Parathyroid adenoma (tissue), 2 donors: ENCODE data around the gene SEC16A.

Experiments
- H2AFZ ChIP-seq: fragments of 300-600 bp; sonication (generic); one replicate; pipeline ENCODE4 v1.7.0; 2017; ENCODE audit warnings: antibody characterized with exemption, mild to moderate bottlenecking
- H3K27ac ChIP-seq: fragments of 300-600 bp; sonication (generic); one replicate; pipeline ENCODE4 v1.7.0; 2017
- H3K27me3 ChIP-seq: fragments of 300-600 bp; sonication (generic); one replicate; pipeline ENCODE4 v1.7.0; 2017; ENCODE audit warnings: low read length; ENCODE audit not compliant: control insufficient read depth, insufficient read depth
- H3K36me3 ChIP-seq: fragments of 300-600 bp; sonication (generic); one replicate; pipeline ENCODE4 v1.7.0; 2017; ENCODE audit warnings: low read length; ENCODE audit not compliant: control insufficient read depth, insufficient read depth
- H3K4me1 ChIP-seq: fragments of 300-600 bp; sonication (generic); one replicate; pipeline ENCODE4 v1.7.0; 2017; ENCODE audit warnings: control low read depth
- H3K4me2 ChIP-seq: fragments of 300-600 bp; sonication (generic); one replicate; pipeline ENCODE4 v1.7.0; 2017; ENCODE audit warnings: low read length
- H3K4me3 ChIP-seq: fragments of 300-600 bp; sonication (generic); one replicate; pipeline ENCODE4 v1.7.0; 2017; ENCODE audit warnings: low read depth, low read length
- H3K79me2 ChIP-seq: fragments of 300-600 bp; sonication (generic); one replicate; pipeline ENCODE4 v1.7.0; 2017; ENCODE audit warnings: control low read depth
- H3K9ac ChIP-seq: fragments of 300-600 bp; sonication (generic); one replicate; pipeline ENCODE4 v1.7.0; 2017; ENCODE audit warnings: mild to moderate bottlenecking
- H3K9me3 ChIP-seq: fragments of 300-600 bp; sonication (generic); one replicate; pipeline ENCODE4 v1.7.0; 2017; ENCODE audit warnings: low read length; ENCODE audit not compliant: control insufficient read depth
- TF ChIP-seq, protein P1 (sequence below): fragments of 300-600 bp; sonication (generic); IDR thresholded peaks from one replicate; pipeline ENCODE4 v1.7.0; 2017; ENCODE audit warnings: antibody characterized with exemption, mild to moderate bottlenecking
- donor health status: primary hyperparathyroidism.

Gene SEC16A

DNA sequence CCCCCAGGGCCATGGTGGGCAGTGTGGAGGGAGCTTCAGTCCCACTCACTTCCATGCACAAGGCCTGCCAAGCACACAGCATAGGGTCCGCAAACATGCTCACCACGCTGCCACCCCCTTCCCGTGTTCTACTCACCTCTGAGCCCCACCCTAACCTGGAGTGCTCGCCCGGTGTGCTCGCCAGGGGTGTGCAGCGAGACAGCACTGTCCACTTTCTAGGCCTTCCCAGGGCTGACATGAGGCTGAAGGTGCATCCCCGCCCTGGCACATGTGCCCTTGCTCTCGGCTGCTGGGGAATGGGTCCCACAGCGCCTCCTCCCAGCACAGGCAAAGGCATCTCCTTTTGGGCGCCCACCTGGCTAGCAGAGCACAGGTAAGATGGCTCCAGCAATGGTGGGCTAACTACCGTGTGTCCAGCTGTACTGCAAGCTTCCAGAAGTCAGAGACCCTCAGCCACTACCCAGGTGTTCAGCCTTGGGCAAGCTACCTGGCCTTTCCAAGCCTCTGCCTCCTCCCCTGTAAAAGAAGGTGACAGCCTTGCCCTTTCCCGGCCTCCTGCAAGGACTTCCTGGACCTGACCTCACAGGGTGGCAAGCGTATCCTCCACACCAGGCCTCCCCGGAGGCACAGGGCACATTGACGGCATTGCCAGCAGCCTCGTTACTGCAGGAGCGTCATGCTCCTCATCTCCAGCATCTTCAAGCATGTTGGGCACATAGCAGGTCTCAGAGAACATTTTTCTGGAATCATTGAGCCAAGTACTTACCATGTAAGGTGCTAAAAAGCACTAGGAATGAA, 4.2 kb upstream of the SEC16A start:
- Histone ChIP-seq H3K79me2 (no peaks in the 10 kb centered on the region), H3K36me3 (no peaks in the 10 kb centered on the region), H3K4me3 (no peak overlapping the region), H3K4me1 (no peaks in the 10 kb centered on the region), H3K27me3 (no peaks in the 10 kb centered on the region), H3K4me2 (no peak overlapping the region), H3K9ac (no peak overlapping the region), H3K9me3 (no peaks in the 10 kb centered on the region), H3K27ac (no peak overlapping the region), H2AFZ (no peak overlapping the region)
- TF ChIP-seq, protein P1, sequence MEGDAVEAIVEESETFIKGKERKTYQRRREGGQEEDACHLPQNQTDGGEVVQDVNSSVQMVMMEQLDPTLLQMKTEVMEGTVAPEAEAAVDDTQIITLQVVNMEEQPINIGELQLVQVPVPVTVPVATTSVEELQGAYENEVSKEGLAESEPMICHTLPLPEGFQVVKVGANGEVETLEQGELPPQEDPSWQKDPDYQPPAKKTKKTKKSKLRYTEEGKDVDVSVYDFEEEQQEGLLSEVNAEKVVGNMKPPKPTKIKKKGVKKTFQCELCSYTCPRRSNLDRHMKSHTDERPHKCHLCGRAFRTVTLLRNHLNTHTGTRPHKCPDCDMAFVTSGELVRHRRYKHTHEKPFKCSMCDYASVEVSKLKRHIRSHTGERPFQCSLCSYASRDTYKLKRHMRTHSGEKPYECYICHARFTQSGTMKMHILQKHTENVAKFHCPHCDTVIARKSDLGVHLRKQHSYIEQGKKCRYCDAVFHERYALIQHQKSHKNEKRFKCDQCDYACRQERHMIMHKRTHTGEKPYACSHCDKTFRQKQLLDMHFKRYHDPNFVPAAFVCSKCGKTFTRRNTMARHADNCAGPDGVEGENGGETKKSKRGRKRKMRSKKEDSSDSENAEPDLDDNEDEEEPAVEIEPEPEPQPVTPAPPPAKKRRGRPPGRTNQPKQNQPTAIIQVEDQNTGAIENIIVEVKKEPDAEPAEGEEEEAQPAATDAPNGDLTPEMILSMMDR: no peak

- Histone ChIP-seq H2AFZ (no peak overlapping the region), H3K4me1 (peaks cover 3% of the 10 kb centered on the region), H3K79me2 (peaks cover 3% of the 10 kb centered on the region), H3K9ac (no peak overlapping the region), H3K4me3 (no peak overlapping the region), H3K36me3 (no peaks in the 10 kb centered on the region), H3K27me3 (no peaks in the 10 kb centered on the region), H3K27ac (no peak overlapping the region), H3K4me2 (no peak overlapping the region), H3K9me3 (no peaks in the 10 kb centered on the region)
- TF ChIP-seq, protein P1: no peak
Measured at GRCh38 chr9:136486131-136486530, 3.3 kb upstream of the SEC16A start.

DNA sequence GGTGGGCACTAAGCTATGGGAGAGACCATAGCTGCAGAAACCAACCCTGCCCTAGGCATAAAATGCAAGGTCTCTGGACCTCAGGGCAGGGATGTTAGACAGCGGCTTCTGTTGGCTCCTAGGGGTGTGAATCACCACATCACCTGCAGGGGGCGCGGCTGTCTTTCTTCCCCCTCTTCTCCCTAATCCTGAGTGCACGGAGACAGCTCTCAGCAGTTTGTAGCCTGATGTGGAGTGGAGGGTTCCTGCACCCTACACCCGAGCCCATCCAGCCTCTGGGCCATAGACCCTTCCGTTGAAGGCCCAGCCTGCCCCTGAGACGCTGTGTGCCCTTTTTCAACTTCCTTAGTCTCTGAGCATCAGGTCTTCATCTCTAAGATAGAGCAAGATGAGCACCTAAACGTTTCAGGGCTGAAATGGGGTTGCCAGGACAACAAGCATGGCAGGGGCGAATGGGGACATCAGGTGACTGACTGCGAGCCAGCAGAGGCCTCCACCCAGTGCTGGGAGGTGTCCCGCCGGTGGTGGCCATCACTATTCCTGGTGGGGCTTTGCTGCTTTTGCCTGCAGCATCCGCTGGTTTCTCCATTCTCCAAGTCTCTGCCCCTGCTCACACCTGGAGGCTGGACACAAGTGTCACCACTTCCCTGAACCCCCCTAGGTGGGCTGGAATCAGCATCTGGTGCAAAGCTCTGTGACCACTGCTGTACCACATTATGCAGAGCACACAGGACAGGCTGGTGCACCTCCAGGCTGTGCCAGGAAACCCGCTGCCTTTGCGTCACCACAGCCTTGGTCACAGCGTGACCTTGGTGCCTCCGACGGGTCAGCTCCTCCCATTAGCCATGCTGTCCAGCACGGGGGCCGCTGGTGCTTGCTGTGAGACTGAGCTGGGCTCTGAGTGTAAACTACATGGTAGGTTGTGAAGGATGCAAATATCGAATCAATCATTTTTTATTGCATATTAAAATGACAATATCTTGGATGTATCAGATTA, 2.5 kb upstream of the SEC16A start:
- TF ChIP-seq, protein P1: peak; percentile 64
- H3K27me3 ChIP-seq: no peaks in the 10 kb centered on the region
- H3K36me3 ChIP-seq: no peaks in the 10 kb centered on the region
- H3K4me3 ChIP-seq: no peak overlapping the region
- H2AFZ ChIP-seq: no peak overlapping the region
- H3K79me2 ChIP-seq: peaks cover 9% of the 10 kb centered on the region
- no peak overlapping the region for H3K4me2 ChIP-seq
- H3K9me3 ChIP-seq: no peaks in the 10 kb centered on the region
- H3K9ac ChIP-seq: no peak overlapping the region
- no peak overlapping the region for H3K27ac ChIP-seq
- peaks cover 3% of the 10 kb centered on the region for H3K4me1 ChIP-seq

- no peaks in the 10 kb centered on the region for H3K27me3 ChIP-seq
- TF ChIP-seq, protein P1: no peak
- H3K4me3 ChIP-seq: peak overlapping the region; percentile 71
- no peaks in the 10 kb centered on the region for H3K9me3 ChIP-seq
- peaks cover 3% of the 10 kb centered on the region for H3K4me1 ChIP-seq
- peak overlapping the region; percentile 99 for H3K27ac ChIP-seq
- peak overlapping the region; percentile 78 for H2AFZ ChIP-seq
- H3K4me2 ChIP-seq: peak overlapping the region; percentile 70
- peaks cover 12% of the 10 kb centered on the region for H3K79me2 ChIP-seq
- no peak overlapping the region for H3K9ac ChIP-seq
- H3K36me3 ChIP-seq: no peaks in the 10 kb centered on the region
Measured at GRCh38 chr9:136484153-136485048, 1.6 kb upstream of the SEC16A start.
